Measurements from ENCODE around the gene PRDM16.

The PRDM16 gene

DNA sequence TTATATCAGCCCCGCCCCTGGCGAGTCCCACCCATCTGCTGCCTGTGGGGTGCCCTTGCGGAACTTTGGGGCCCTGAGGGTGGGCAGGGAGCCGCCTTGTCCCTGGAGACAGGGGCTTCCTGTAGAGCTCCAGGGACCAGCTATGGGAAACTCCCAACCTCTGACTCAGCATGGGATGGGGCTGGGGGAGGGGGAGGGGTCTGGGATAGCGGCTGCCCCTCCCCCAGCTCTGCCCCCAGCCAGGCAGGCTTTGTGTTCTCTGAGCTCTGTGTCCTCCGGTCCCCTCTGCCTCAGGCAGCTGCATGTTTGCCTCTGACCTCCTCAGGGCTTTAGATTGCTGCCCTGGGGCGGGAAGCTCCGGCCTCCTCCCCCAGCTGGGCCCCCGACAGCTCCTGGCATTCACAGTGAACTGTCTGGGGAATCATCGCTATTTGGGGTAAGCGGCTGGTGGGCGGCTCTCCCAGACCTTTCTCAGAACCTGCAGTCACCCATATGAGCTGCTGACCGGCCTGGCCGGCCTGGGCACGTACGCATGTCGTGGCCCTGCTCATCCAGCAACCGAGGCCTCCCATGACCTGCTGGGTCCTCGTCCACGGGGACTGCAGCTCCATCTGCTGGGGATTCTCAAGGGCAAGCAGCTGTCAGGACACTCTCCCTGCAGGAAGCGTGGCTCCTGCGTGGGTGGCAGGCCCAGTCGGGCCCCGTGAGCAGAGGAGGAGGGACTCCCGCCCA is 402.5 kb downstream of the PRDM16 start:
- peak; percentile 81 for DNase-seq (ENCODE audit: low read depth, low spot score)

GRCh38 chr1:3472088-3472850 is 403.3 kb downstream of the PRDM16 start:
- DNase-seq (ENCODE audit: low read depth, low spot score): no peak

DNA sequence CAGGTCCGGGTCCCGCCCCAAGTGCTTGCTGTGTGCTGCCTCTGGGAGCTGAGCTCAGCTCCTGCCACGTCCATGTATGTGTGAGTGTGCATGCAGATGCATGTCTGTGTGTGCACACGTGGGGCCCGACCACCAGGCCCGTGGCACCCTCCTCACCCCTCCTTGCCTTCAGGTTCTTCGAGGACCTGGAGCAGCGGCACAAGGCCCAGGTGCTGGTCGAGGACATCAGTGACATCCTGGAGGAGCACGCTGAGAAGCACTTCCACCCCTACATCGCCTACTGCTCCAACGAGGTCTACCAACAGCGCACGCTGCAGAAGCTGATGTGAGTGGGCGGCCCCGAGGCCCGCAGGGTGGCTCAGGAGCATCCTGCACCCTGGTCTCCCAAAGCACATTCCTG is 403.9 kb downstream of the PRDM16 start:
- no peak for DNase-seq (ENCODE audit: low read depth, low spot score)

- DNase-seq (ENCODE audit: low read depth, low spot score): peak; percentile 93
Measured at GRCh38 chr1:3473381-3473844, 404.4 kb downstream of the PRDM16 start.

DNA sequence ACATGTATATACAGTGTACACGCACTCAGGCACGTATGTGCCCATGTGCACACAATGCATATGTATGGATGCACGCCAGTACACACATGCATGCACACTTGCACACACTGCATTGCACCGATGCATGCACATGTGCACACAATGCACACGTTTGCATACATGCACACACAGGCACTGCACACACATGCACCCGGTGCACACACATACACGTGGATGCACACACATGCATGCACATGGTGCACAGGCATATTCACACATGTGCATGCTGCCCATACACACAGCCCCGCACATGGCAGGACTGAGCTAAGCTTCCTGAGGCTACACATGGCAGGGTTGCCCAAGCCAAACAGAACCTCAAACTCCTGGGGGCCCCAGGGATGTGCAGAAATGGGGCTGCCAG is 405.0 kb downstream of the PRDM16 start:
- no peak for DNase-seq (ENCODE audit: low read depth, low spot score)

DNA sequence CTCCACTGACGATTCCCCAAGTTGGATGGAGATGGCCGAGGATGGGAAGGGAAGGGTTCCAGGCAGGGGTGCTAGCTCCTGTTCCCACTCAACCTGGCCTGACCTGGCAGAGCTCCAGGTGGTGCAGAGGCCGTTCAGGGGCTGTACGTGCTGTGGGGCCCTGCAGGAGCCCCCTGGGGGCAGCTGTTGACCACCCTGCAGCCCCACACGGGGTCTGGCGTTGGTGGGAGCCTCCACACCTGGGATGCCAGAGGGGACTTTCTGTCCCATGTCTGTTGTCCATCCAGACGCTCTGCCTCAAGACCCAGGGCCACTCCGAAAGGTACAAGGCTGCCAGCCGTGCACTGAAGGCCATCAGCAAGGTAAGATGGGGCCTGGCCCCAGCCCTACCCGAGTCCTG is 405.4 kb downstream of the PRDM16 start:
- no peak for DNase-seq (ENCODE audit: low read depth, low spot score)

- no peak for DNase-seq (ENCODE audit: low read depth, low spot score)
Measured at GRCh38 chr1:3475839-3476573, 407.0 kb downstream of the PRDM16 start.

GRCh38 chr1:3476666-3477065 is 407.7 kb downstream of the PRDM16 start:
- no peak for DNase-seq (ENCODE audit: low read depth, low spot score)

DNA sequence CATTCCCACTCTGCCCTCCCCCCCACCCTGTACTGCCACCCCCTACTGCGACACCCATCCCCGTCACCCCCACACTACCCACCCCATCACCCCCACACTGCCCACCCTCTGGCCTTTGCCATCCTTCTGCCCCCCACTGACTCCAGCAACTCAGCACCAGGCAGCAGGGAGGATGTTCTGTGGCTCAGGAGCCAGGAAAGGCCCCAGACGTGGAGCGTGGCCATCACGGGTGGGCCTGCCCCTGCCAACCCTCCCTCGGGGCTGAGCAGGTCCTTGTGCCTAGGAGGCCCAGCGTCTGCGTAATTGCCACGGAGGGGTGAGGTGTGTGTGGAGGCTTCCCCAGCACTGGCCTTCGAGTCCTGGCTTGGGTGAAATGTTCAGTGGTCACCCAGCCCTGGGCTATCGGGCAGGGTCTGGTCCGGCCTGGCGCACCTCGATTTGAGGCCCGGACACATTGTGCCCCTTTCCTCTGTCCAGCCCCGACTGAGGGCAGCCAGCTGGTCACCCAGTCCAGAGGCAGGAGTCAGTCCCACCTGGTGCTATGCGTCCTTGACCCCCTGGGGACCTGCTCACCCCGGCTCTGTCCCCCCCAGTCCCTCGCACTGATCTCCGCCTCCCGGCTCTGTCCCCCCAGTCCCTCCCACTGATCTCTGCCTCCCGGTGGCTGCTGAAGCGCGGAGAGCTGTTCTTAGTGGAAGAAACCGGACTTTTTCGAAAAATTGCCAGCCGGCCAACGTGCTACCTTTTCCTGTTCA is 408.4 kb downstream of the PRDM16 start:
- DNase-seq (ENCODE audit: low read depth, low spot score): no peak

DNA sequence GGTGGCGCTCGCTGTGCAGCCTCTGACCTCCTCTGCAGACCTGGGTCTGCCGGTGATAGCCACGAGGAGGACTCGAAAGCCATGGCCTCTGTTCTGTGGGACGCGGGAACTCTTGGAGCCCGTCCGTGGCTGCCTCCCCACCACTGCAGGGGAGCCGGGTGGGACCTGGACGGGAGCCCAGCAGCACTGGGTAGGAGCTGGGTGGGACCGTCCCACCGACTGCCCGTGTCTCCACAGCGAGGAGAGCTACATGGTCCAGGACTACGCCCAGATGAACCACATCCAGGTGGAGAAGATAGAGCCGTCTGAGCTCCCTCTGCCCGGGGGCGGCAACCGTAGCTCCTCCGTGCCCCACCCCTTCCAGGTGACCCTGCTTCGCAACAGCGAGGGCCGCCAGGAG is 409.2 kb downstream of the PRDM16 start:
- DNase-seq (ENCODE audit: low read depth, low spot score): no peak

DNA sequence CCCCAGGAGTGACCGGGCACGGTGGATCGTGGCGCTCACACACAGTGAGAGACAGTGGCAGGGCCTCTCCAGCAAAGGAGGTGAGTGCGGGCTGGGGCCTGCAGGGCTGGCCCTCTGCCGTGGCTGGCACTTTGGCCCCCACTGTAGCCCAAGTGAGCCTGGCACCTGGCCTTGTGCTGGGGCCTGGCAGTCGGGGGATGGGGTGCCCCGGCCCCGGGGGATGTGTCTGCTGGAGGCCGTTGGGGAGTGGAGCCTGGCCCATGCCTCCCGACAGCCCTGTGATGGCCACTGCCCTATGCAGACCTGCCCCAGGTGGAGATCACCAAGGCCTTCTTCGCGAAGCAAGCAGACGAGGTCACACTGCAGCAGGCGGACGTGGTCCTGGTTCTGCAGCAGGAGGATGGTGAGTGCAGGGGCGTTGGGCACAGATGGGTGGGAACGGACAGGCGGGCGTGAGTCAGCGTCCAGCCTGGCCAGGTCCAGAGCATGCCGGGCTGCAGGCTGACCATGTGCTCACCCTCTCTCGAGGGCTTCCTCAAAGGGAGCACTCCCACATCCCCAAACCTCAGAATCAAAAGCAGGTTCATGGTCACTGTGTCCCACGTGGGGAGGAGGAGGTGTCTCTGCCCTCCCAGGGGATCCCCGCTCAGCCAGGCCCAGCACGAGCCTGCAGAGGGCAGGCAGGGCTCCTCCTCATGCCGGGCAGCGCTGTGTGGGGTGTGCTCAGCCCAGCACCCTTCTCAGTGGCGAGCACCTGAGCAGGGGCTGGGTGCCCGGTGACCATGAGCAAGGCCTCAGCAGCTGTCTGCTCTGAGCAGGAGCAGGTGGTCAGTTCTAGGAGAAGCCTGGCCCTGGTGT is 410.7 kb downstream of the PRDM16 start:
- DNase-seq (ENCODE audit: low read depth, low spot score): no peak

DNA sequence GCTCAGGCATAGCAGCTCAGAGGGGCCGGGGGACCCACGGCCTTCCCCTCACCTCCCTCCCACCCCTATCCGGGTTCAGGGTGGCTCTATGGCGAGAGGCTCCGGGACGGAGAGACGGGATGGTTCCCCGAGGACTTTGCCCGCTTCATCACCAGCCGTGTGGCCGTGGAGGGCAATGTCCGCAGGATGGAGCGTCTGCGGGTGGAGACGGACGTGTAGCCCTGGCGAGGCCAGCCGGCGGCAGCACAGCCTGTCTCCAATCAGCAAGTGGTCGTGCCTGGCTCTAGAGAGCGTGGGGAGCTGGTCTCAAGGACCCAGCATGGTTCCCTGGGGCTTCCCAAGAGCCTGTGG is 411.3 kb downstream of the PRDM16 start:
- DNase-seq (ENCODE audit: low read depth, low spot score): no peak

GRCh38 chr1:3481046-3481445 is 412.0 kb downstream of the PRDM16 start:
- no peak for DNase-seq (ENCODE audit: low read depth, low spot score)

DNA sequence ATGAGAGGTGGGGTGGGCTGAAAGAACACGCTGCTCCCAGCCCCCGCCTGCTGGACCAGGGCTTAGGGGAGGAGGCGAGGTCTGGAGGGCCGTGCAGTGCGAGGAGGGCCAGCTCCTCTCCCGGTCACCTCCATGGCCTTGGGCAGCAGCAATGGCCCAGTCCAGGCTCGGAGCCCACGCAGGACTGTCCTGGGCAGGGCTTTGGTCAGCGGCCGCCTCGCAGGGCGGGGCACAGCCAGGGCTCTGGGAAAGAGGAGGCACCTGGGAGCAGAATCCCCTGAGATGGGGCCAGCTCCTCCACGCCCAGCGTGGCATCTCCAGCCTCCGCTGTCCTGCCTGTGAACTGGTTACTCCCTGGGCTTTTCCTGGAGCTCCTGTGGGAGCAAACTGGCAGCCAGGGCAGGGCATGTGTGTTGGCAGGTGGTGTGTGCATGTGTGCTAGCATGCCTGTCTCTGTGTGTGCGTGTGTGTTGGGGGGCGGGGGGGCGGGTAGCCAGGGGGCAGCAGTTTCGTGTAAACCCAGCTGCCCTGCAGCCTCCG is 412.9 kb downstream of the PRDM16 start:
- no peak for DNase-seq (ENCODE audit: low read depth, low spot score)

DNA sequence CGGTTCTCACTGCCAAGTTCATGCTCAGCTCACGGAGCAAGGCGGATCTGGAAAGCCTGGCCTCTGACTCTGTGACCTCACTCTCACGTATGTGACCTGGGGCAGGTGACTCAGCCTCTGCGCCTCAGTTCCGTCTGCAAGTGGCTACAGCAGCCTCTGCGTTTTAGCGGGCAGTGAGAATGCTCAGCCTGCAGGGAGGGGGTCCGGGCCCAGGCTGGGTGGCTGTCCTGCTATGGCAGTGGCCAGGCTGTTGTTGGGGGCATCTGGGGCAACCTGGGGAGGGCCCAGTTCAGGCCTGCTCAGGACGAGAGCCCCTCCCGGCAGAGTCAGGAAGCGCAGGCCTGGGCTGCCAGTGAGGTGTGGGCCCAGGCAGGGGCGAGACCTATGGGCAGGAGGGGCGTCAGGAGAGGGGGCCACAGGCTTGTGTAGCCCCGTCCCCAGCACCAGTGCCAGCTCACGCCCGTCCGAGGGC is 413.4 kb downstream of the PRDM16 start:
- no peak for DNase-seq (ENCODE audit: low read depth, low spot score)

DNA sequence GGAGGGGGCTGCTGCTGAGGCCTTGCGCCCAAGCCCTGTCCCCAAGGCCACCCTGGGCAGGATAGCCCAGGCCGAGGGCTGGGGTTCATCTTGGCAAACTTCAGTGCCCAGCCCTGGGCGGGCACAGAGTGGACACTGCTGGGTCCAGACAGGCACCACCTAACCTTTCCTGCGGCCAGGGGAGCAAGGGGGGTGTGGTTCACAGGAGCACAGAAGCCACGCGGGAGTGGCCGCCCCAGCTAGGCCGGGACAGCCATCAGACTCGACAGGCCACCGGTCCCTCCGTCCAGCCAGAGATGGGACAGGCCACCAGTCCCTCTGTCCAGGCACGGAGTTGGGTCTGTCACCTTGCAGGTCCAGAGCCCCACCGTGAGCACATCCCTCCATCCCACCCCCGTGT is 414.4 kb downstream of the PRDM16 start:
- no peak for DNase-seq (ENCODE audit: low read depth, low spot score)

- DNase-seq (ENCODE audit: low read depth, low spot score): no peak
Measured at GRCh38 chr1:3483801-3484444, 414.9 kb downstream of the PRDM16 start.

DNA sequence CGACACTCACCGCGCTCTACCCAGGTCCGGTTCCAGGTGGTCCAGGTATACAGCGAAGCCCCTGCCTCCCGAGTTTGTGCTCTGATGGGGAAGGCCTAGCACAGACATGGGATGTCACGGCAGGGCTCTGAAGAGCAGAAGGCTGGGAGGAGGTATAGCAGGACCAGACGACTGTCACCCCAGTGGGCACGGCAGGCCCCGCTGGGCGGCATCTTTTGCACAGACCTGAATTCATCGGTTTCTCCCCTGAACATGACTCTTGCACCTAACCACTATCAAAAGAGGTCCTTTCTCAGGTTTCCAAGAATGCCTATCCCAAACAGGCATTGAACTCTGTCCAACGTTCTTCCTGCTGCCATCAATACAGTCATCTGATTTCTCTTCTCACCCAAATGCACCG is 416.0 kb downstream of the PRDM16 start:
- DNase-seq (ENCODE audit: low read depth, low spot score): no peak

Data from smooth muscle cell of the brain vasculature (primary cell).